Activated T-cell treated with anti-CD3 and anti-CD28 coated beads, Interleukin-2, amount 50 U/mL, for 1 hour (primary cell): Measurements from ENCODE around the gene BCAS3.

ENCODE experiments used
- DNase-seq: peaks from one replicate; pipeline ENCODE4 v3.0.0-alpha.2; 2020

The BCAS3 gene

DNA sequence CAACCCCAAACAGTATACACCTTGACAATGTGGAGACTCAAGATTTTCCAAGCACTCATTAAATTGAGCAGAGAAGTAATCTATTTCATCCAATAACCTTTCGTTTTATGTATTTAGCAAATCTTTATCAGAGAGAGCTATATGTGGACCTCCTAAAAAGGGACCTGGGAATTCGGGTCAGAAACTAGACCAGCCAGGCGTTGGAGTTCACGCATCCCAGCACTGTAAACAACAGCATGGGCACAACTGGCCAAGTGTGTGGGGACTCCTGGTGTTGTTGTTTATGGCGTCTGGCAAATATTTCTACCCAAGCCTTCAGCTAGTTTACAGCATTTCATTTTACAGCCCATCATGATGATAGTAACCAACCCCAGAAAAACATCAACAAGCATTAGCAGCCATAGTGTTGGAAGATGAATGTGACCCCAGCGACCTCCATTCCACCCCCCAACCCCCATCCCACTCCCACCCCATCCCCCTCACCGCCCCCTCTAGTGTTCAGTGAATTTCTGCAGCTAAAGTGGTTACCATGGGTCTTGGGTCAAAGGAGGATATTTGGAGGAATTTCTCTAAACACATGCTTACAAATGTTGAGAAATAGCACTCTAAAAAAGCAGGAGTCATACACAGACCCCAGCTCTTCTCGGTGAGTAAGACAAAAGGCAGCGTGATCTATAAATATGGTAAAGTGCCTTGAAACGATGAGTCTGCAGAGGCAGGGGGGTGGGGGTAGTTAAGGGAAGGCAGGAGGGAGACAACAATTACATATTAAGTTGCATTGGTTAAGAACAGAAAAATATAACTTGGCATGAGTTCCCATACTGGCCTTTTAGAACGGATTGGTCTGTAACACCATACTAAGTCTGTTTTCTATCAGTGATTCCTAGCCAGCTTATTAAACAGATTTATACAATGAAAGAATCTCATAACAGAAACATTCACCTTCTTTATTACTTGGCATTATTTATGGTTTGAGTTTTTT, 630.5 kb downstream of the BCAS3 start:
- no peak for DNase-seq

DNA sequence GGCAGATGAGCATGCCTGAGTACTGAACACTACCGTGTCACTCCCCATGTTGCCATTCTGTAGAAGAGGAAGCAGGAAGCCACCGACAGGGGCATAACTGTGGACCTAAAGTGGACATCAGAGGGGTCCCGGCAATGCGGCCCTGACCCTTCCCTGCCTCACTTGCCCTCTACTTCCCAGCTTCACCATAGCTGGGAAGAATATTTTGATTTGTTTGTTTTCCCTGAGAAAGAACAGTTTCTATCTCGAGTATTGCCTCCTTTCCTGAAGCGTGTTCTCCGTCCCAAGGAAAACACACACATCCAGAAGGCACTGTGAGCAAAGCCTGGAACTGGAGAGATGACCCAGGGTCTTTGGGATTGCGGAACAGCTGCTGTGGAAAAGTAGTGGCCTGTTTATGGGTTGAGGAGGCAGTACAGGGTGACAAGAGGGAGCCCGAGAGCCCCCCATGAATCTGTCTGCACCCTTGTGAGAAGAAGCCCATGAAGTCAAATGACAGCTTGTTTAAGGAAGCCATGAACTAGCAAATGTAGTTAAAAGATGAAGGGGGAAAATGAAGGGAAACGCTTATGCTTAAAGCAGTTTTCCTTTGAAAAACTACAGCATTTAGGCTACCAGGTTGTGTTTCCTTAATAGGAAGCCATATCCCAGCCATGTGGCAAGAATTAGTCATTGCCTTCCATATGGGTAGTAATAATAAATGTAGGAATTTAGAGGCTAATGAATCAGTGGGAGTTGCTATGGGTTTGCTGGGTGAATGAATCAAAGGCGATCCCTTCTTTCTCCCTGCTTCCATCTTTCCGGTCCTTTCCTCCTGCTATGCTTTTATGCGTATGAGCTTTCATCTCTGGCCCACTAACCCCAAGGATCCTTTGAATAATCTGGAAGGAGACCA, 632.0 kb downstream of the BCAS3 start:
- DNase-seq, result no peak

DNA sequence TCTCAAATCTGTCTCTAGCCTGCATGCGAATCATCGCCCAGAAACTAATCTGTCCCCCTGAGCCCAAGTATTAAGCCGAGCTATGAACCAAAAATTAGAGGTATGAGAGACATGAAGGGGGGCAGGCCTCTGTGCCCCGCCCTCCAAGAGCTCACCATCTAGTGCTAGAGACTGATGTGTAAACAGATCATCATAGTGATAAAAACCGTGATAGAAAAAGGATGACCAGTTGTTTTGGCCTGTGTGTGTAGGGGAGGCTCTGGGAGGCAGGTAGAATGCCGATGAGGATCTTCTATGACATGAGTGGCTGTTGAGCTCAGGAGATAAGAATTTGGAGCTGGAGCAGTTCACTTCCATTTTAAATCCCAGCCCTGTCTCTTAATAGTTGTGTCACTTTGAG, 632.9 kb downstream of the BCAS3 start:
- DNase-seq, result no peak

DNA sequence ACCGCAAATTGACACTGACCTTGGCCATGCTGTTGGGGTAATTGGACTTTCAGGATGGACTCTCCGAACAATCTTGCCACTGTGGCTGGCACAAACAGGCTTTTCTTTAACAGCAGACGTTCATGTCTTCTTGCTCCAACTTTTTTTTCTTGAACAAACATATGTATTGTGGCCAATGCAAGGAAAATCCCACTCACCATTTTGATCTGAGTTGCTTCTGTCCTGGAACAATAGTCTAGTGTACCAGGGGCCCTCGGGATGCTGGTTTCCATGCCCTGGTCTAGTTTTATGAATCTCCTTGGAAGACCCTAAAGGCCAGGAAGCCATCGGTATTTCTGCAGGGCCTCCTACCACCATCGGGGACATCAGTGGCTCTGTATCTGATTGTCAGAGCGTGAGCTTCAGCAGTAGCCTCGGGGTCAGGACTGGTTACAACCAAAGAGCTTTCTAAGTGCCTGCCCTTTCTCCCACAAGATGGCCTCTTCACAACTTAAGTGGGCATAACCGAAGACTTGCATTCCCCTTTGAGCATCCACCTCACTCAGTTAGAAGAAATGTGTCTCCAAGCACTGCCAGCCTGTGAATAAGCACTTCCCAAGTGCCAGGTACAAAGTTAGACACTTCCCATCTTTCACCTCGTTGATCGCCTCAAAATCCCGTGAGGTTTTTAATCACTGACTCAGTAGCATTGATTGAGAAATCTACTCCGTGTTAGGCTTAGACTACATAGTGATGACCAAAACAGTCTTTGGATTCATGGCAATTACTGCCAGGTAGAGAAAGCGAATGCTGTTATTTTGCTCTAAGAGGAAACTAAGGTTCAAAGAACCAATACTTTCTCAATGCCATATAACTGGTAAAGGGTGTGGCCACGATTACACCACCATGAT, 635.0 kb downstream of the BCAS3 start:
- DNase-seq, result no peak

DNA sequence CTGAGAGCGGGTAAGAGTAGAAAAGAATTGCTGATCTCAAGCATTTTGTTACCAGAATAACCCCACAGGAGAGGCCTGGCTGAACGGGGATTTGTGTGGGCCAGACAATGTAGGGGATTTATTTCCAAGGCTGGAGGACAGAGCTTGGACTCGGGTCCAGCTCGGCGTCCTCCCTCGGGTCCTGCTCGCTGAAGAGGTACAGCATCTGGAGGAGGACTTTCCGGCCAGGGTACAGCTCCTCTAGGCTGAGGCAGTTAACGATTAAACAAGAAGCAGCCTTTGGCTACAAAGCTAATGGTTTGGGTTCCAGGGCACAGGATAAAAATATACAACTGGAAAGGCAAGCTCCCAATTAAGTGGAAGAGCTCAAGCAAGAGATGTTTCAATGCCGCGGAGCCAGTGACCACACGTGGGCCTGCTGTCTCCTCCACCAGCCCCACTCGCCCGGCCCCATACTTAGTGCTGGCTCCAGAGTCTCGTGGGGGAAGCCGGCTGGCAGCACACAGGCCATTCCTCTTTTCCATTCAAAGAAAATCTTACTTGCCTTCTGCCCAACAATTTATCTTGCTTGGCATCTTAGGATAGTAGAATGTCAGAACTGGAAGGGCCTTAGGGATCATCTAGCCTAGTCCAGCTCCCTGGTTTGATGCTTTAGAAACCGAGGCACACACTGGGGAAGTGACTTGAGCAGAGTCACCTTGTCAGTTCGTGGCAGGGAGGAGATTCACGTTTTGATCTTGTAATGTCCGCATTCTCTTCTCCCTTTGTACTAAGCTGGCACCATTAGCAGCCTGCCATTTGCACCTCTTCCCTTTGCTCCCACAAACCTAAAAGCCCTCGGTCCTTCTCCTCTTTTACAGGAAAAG, 636.0 kb downstream of the BCAS3 start:
- no peak for DNase-seq

DNA sequence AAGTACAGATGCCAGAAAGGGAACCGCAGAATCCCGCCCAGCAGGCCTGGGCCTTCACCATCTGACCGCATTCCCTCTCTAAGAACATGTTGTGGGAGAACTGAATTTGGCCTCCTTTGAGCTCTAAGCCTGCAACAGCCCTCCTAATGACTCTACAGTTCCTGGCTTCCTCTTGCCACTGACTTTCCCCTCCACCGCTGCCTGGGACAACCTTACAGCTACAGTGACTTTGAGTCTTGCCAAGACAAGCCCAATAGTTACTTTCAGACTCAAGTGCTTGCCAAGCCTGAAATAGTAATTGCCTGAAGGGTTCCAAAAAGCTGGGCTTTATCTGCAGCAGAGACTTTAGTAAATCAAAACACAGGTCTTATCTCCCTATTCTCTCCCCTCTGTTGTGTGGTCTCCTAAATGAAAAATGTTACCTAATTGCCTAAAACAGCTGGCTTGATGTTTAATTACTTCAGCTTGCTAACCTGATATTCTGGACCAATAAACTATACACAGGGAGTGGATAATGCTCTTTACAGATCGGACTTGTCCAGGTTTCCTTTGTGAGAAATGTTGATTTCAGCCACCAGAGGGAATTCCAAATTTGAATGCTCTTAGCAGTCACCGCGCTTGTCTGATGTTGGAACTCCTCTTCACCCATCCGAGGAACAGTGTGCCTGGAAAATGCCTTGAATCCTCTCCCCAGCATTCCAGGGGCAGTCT, 636.9 kb downstream of the BCAS3 start:
- DNase-seq, result no peak

DNA sequence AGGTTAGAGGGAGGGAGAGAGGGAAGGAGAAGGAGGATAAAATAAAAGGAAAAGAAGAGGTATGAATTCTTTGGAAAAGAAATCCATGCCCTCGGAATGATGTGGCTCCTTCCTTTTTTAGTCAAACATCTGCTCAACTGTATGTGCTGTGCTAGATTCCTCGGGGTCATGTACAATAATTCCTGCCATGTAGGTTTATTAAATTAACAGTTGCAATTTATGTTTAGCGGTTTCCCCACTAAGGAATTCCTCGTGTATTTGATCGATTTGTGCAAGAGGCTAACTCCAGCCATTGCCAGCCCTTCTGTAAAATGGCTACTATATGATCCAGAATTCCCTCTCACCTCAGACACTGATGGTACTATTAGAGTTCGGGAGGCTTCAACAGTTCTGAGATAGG, 639.0 kb downstream of the BCAS3 start:
- DNase-seq, result no peak

DNA sequence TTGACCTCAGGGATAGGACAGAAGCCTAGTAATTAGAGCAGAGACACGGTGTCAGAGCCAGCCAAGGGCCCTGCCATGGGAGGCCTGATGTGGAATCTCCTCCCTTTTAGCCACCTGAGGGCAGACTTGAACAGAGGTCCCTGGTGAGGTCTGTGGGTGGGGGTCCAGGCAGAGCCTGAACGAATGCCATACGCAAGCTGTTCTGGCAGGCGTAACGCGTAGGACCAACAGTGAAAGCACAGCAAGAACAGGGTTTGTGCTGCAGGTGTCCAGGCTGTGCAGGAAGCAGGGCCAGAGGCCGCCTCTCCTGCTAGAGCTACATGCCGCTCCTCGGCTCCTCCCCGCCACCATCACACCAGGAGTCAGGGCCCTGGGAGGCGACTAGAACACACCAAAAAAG, 640.1 kb downstream of the BCAS3 start:
- DNase-seq, result no peak

DNA sequence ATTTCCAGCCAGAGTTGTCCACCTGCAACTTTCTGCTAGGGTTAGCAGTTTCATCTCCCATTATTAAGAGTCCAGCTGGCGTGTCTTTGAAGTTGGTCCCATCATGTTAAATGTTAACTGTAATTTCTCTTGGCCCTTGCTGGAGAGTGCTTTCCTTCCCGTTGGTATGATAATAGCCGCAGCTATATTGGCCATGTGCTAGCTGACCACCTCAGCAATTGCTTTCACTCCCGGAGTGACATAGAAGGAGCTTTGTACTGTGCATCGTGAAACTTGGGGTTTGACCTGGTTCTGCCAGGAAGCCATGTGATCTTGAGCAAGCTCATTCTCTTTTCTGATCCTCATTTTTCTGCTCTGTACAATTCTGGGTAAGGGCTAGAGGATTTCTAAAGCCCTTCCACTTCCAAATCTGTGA, 641.0 kb downstream of the BCAS3 start:
- DNase-seq, result no peak

DNA sequence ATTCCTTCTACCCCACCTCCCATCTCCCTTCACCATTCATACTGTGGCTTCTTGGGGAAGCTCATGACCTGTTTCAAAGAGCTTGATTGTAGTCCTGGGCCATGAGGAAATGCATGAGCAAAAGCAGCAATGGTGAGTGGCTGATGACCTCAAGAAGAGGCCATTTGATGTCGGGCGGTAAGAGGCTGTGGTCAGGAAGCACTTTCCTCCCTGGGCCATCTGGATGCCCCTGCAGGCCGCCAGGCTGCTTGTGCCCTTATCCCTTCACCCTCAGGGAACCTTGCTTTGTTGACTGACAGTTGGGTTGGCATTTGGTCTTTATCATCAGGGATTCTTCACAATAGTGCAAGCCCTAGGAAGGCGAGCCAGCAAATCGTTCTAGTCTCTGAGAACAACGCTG, 643.7 kb downstream of the BCAS3 start:
- DNase-seq, result no peak

DNA sequence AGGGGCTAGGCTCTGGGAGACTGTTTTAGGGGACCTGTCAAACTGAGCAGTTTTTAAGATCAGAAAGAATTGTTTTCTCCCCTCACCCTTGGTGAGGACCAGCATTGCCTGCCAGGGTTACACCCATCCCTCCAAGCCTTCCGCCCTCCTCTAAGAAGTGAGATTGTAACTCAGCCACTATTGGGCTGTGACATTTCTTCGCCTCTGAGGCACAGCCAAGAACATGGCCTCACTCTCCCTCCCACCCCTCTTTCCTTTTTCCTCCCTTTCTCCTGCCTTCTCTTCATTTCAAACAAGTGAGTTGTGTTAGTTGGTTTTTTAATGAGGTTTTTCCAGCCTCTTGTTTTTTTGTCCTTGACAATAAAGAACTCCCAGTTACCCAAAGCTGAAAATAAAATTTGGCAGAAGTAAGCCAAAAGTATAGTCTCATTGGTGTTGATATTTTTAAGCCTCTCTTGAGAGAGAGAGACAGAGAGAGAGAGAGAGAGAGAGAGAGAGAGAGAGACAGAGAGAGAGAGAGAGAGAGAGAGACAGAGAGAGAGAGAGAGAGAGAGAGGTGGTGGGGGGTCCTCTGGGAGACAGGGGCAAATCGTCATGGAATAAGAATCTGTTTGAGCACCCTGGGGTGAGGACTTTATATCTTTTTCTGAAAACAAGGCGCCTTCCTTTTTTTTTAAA, 644.8 kb downstream of the BCAS3 start:
- DNase-seq, result no peak

DNA sequence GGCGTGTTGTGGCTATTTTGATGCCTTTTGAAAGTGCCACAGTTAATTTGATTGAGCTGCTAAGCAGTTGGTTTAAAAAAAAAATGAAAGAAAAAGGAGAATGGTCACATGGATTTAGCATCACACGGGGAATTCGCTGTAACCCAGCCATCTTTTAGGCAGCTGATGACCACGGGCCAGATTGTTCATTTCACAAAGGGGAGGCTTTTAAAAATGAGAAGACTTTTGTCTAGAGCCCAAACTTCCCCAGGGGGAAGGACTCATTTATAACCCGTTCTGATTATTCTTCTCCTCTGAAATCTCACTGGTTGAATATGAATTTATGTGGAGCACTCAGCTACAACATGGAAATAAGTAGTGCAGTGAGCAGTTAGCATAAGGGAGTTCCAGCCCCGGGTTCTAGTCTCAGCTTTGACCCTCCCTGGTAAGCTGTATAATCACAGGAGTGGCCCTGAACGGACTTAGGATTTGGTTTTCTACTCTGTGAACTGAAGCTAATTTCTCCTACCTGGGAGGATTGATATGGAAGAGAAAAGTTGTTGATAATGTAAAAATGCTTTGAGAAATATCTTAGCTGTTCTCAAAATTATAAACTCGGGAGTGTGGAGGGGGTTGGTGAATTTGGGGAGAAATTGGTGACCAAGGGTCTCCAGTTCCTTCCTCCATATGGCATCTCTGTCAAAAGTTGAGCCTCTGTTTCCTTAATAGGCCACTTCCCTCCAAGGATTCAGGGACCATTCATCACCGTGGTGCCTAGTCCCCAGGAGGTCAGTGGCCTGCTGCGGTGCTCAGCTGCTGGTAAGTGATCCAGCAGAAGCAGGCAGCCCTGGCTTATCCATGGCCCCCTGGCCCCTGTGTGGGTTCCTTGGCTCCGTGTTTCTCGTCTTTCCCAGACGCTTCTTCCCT, 645.6 kb downstream of the BCAS3 start:
- no peak for DNase-seq

DNA sequence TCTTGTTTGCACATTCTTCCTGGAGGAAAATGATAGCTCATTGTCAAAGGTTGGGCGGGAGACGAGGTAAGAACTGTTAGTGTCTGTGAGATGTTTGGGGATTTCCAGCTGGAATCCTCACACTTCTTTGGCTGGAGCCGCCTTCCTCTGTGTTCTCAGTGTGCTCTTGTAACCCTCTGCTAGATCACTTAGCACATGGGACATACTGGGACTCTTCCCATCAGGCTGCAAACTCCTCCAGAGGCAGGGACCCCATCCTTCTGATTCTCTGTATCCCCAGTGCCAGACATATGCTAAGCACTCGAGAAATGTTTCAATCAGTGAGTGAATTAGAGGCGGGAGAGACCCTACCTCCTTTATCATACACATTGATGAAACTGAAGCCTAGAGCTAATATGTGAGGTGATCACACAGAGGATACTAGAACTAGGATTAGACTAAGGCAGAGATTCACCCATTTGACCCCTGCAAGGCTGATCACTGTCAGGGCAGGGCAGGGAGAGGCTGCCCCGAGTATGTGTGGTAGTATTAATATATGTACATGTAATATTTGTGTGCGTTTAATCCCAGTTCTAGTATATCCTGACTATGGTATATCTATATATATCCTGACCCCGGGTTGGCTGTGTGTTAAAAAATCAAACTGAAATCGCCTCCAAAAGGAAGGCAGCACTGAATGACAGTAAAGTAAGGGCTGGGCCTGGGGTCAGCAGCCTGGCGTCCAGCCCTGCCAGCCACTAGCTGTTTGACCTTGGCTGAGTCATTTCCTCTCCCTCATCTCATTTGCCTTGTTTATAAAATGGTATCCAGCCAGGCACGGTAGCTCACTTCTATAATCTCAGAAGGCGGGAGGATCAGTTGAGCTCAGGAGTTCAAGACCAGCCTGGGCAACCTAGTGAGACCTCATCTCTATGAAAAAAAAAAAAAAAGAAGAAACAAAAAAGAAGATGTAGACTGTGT, 646.5 kb downstream of the BCAS3 start:
- no peak for DNase-seq

DNA sequence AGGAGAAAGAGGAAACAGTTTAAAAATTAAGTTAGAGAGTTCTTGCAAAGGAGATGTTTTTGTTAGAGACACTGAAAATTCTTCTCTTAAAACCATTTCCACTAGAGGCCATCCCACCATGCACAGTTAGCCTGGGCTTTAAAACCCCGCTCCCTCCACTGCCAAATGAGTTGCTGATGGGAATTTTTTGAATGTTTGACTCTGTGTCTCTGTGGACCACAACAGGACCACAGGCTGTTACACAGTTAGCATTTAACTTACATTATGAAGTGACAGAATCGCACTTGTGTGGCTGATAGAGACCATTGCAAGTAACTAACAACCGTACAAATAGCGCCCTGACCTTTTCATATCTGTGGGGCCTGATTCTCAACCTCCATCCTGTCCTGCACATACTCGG, 647.3 kb downstream of the BCAS3 start:
- DNase-seq, result no peak

DNA sequence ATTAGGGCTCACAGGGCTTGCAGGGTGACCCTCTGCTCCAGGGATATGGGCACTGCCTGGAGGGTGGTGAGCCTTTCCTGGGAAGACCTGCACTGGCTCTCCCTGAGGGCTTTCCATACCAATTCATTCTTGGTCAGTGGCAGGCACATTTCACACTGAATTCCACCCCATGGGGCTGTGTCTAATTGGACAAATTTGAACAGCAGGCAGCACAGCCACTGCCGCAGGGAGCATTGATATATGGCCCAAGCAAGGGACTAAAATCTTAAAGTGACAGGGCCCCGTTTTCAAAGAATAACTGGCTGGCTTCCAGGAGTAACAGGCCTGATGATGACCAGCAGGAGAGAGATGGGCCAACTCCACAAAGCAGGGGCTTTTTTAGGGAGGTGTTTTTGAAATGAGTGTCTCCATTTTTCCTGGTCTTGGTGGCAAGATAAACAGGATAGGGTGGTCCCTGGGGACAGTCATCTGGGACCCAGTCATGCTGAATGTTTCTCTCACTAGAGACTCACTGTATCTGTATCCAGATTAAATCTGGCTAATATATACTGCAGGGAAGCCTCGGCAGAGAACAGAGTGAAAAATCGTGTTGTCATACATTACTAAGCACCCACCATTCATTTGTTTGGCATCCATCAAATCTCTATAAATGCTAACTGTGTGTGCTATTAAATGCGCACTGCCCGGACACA, 647.9 kb downstream of the BCAS3 start:
- no peak for DNase-seq

DNA sequence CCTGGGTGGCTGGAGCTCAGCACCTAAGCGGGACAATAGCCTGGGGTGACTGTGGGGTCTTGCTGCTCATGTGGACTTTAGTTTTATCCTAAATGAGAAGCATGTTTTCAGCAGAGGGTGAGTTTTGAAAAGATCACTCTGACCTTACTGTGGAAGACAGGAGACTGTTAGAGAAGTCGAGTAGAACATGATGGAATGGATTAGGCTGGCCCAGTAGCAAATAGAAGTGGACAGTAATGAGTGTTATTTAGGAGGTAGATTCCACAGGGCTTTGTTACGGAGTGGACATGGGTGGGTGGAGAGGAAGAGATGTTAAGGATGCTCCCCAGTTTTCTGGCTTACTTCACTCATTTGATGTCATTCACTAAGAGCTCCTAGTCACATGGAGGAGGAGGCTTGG, 648.7 kb downstream of the BCAS3 start:
- no peak for DNase-seq

DNA sequence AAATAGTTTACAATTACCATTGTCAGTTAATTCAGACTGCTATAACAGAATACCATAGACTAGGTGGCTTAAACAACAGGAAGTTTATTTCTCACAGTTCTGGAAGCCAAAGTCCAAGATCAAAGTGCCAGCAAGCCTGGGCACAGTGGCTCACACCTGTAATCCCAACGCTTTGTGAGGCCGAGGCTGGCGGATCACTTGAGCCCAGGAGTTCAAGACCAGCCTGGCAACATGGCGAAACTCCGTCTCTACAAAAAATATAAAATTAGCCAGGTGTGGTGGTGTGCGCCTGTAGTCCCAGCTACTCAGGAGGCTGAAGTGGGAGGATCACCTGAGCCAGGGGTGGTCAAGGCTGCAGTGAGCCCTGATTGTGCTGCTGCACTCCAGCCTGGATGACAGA, 650.7 kb downstream of the BCAS3 start:
- no peak for DNase-seq
